Dendritic cell treated with granulocyte-macrophage colony-stimulating factor and Interleukin-4, amounts not matched to agents 40 ng/mL and 50 ng/mL, for 4 days (primary cell): ENCODE measurements around the gene C11orf24.

Source experiments
- H3K27ac Mint-ChIP-seq: one replicate; pipeline ENCODE4 v1.8.0; 2022; ENCODE audit warnings: mild to moderate bottlenecking, mixed read lengths
- H3K27me3 Mint-ChIP-seq: one replicate; pipeline ENCODE4 v1.8.0; 2022; ENCODE audit warnings: mild to moderate bottlenecking, mixed read lengths
- H3K36me3 Mint-ChIP-seq: one replicate; pipeline ENCODE4 v1.8.0; 2022; ENCODE audit warnings: low read depth, mixed read lengths
- H3K4me1 Mint-ChIP-seq: one replicate; pipeline ENCODE4 v1.8.0; 2022; ENCODE audit warnings: low read depth, mixed read lengths
- H3K4me3 Mint-ChIP-seq: one replicate; pipeline ENCODE4 v1.8.0; 2022; ENCODE audit warnings: mild to moderate bottlenecking, moderate library complexity, mixed read lengths
- H3K9me3 Mint-ChIP-seq: one replicate; pipeline ENCODE4 v1.8.0; 2022; ENCODE audit warnings: mixed read lengths
- intact Hi-C: fragments of 100-400 bp; cut with micrococcal nuclease; formaldehyde crosslinking; loops from one replicate; pipeline ENCODE4 v1.15.0; 2022

C11orf24 gene

GRCh38 chr11:68223275-68223674 is 48.5 kb downstream of the C11orf24 start:
- intact Hi-C loops: no loop called here
- H3K27ac Mint-ChIP-seq: no peak overlapping the region
- H3K4me3 Mint-ChIP-seq: no peak overlapping the region
- H3K9me3 Mint-ChIP-seq: peaks cover under 1% of the 10 kb centered on the region
- no peaks in the 10 kb centered on the region for H3K36me3 Mint-ChIP-seq
- H3K4me1 Mint-ChIP-seq: peaks cover 6% of the 10 kb centered on the region
- peaks cover 5% of the 10 kb centered on the region for H3K27me3 Mint-ChIP-seq

GRCh38 chr11:68221406-68221805 is 50.4 kb downstream of the C11orf24 start:
- intact Hi-C loops: no loop called here
- no peak overlapping the region for H3K27ac Mint-ChIP-seq
- H3K36me3 Mint-ChIP-seq: no peaks in the 10 kb centered on the region
- peaks cover 12% of the 10 kb centered on the region for H3K27me3 Mint-ChIP-seq
- H3K4me1 Mint-ChIP-seq: peaks cover 6% of the 10 kb centered on the region
- H3K4me3 Mint-ChIP-seq: no peak overlapping the region
- no peaks in the 10 kb centered on the region for H3K9me3 Mint-ChIP-seq

- Mint-ChIP-seq H3K9me3 (no peaks in the 10 kb centered on the region), H3K4me3 (no peak overlapping the region), H3K27me3 (peaks cover 29% of the 10 kb centered on the region), H3K27ac (peak overlapping the region; percentile 75), H3K36me3 (peaks cover 7% of the 10 kb centered on the region), H3K4me1 (peaks cover 36% of the 10 kb centered on the region)
- intact Hi-C loops: loop anchor here (5.0 to 10.0 kb wide), 2 partner anchors 58 to 81 kb away; partner anchors contain the start of gene C11orf24
Observed at GRCh38 chr11:68216171-68216938, 55.4 kb downstream of the C11orf24 start.

GRCh38 chr11:68215524-68216170 is 56.1 kb downstream of the C11orf24 start:
- Mint-ChIP-seq H3K4me1 (peaks cover 43% of the 10 kb centered on the region), H3K4me3 (no peak overlapping the region), H3K36me3 (peaks cover 7% of the 10 kb centered on the region), H3K9me3 (no peaks in the 10 kb centered on the region), H3K27me3 (peaks cover 29% of the 10 kb centered on the region), H3K27ac (peak overlapping the region; percentile 75)
- intact Hi-C loops: loop anchor here (5.0 to 10.0 kb wide), 2 partner anchors 59 to 82 kb away; partner anchors contain the start of gene C11orf24

- Mint-ChIP-seq H3K36me3 (peaks cover 7% of the 10 kb centered on the region), H3K4me1 (peaks cover 47% of the 10 kb centered on the region), H3K27ac (peak overlapping the region; percentile 75), H3K9me3 (no peaks in the 10 kb centered on the region), H3K27me3 (peaks cover 29% of the 10 kb centered on the region), H3K4me3 (peak overlapping the region; percentile 84)
- intact Hi-C loops: loop anchor here (5.0 to 10.0 kb wide), 2 partner anchors 60 to 82 kb away; partner anchors contain the start of gene C11orf24
Observed at GRCh38 chr11:68215087-68215445, 56.7 kb downstream of the C11orf24 start.

- Mint-ChIP-seq H3K27me3 (peaks cover 29% of the 10 kb centered on the region), H3K4me1 (peaks cover 48% of the 10 kb centered on the region), H3K9me3 (no peaks in the 10 kb centered on the region), H3K36me3 (peaks cover 7% of the 10 kb centered on the region), H3K27ac (peak overlapping the region; percentile 75), H3K4me3 (peak overlapping the region; percentile 84)
- intact Hi-C loops: loop anchor here (5.0 to 10.0 kb wide), 2 partner anchors 60 to 83 kb away; partner anchors contain the start of gene C11orf24
Observed at GRCh38 chr11:68214173-68215086, 57.3 kb downstream of the C11orf24 start.

GRCh38 chr11:68213555-68214172 is 58.1 kb downstream of the C11orf24 start:
- peak overlapping the region; percentile 75 for H3K27ac Mint-ChIP-seq
- H3K9me3 Mint-ChIP-seq: no peaks in the 10 kb centered on the region

GRCh38 chr11:68213135-68213515 is 58.6 kb downstream of the C11orf24 start, which contains the start of gene KMT5B:
KMT5B (minus strand) TSS chr11:68213296; CDS start chr11:68190076, 23,220 bp downstream.
- Mint-ChIP-seq H3K4me3 (peak within 1 kb of the TSS; percentile 84), H3K9me3 (no peaks in the 10 kb centered on the region), H3K36me3 (peaks cover 7% of the 10 kb centered on the region), H3K4me1 (peaks cover 59% of the 10 kb centered on the region), H3K27ac (peak within 1 kb of the TSS; percentile 75), H3K27me3 (peaks cover 29% of the 10 kb centered on the region)
- intact Hi-C loops: loop anchor here (10.0 kb wide), 1 partner anchor 62 kb away; the partner anchor contains the start of gene C11orf24

More at GRCh38 chr11:68213555-68214172, 58.1 kb downstream of the C11orf24 start:
- H3K36me3 Mint-ChIP-seq: peaks cover 7% of the 10 kb centered on the region
- peaks cover 29% of the 10 kb centered on the region for H3K27me3 Mint-ChIP-seq
- peak overlapping the region; percentile 84 for H3K4me3 Mint-ChIP-seq
- H3K4me1 Mint-ChIP-seq: peaks cover 53% of the 10 kb centered on the region
- intact Hi-C loops: loop anchor here (10.0 kb wide), 1 partner anchor 61 kb away; the partner anchor contains the start of gene C11orf24

- Mint-ChIP-seq H3K36me3 (peaks cover 7% of the 10 kb centered on the region), H3K4me3 (peak overlapping the region; percentile 80), H3K4me1 (peaks cover 59% of the 10 kb centered on the region), H3K27ac (peak overlapping the region; percentile 75), H3K27me3 (peaks cover 29% of the 10 kb centered on the region), H3K9me3 (no peaks in the 10 kb centered on the region)
- intact Hi-C loops: loop anchor here (10.0 kb wide), 1 partner anchor 62 kb away; the partner anchor contains the start of gene C11orf24
Observed at GRCh38 chr11:68212421-68213134, 59.2 kb downstream of the C11orf24 start.

GRCh38 chr11:68211546-68211945 is 60.2 kb downstream of the C11orf24 start:
- H3K27ac Mint-ChIP-seq: peak overlapping the region; percentile 31
- H3K36me3 Mint-ChIP-seq: peaks cover 7% of the 10 kb centered on the region
- H3K9me3 Mint-ChIP-seq: no peaks in the 10 kb centered on the region
- H3K4me1 Mint-ChIP-seq: peaks cover 69% of the 10 kb centered on the region
- H3K4me3 Mint-ChIP-seq: peak overlapping the region; percentile 48
- H3K27me3 Mint-ChIP-seq: peaks cover 24% of the 10 kb centered on the region
- intact Hi-C loops: loop anchor here (10.0 kb wide), 1 partner anchor 63 kb away; the partner anchor contains the start of gene C11orf24
